GM12878 (cell line): Measurements from ENCODE around the gene PCIF1. TPM values are rescaled to one million over a fixed set of nuclear protein-coding genes. Genes with fewer than 3 reads are reported as not detected.
A peak's percentile ranks its signal among the peaks of the same experiment; 100 is the strongest.

Experiments used
- BACH1 ChIP-seq: fragments of 450-650 bp; IDR thresholded peaks from 2 replicates; pipeline ENCODE4 v1.6.1; 2017; ENCODE audit warnings: mild to moderate bottlenecking, borderline replicate concordance
- EGR1 ChIP-seq, 2 experiments: IDR thresholded peaks; 1 replicate in 1 of 2; 2 replicates in 1 of 2; pipeline ENCODE4 v1.6.1; 2011 to 2012; ENCODE audit warnings: low read depth in 2 of 2, low read length in 2 of 2, borderline replicate concordance in 1 of 2, mild to moderate bottlenecking in 1 of 2, moderate library complexity in 1 of 2
- GABPA ChIP-seq: IDR thresholded peaks from 2 replicates; pipeline ENCODE4 v1.6.1; 2014; ENCODE audit warnings: antibody characterized with exemption, low read depth, mild to moderate bottlenecking, inconsistent platforms
- IKZF1 ChIP-seq: fragments of 450-650 bp; conservative IDR thresholded peaks from 2 replicates; pipeline ENCODE4 v1.6.1; 2017; ENCODE audit warnings: antibody characterized with exemption, mild to moderate bottlenecking
- IRF5 ChIP-seq: fragments of 450-650 bp; IDR thresholded peaks from 2 replicates; pipeline ENCODE4 v1.6.1; 2017; ENCODE audit warnings: borderline replicate concordance
- MLLT1 ChIP-seq: fragments of 450-650 bp; IDR thresholded peaks from 2 replicates; pipeline ENCODE4 v1.6.1; 2016; ENCODE audit warnings: mild to moderate bottlenecking
- MYB ChIP-seq: fragments of 150-350 bp; IDR thresholded peaks from 2 replicates; pipeline ENCODE4 v1.6.1; 2014; ENCODE audit warnings: mild to moderate bottlenecking, low read depth, low read length, borderline replicate concordance
- NBN ChIP-seq: fragments of 450-650 bp; IDR thresholded peaks from 2 replicates; pipeline ENCODE4 v1.6.1; 2016
- PAX5 ChIP-seq: IDR thresholded peaks from 2 replicates; pipeline ENCODE4 v1.6.1; 2011; ENCODE audit warnings: low read depth, low read length, borderline replicate concordance
- POLR2A ChIP-seq: IDR thresholded peaks from 2 replicates; pipeline ENCODE4 v1.6.1; 2011; ENCODE audit warnings: low read depth, mild to moderate bottlenecking, low read length
- RAD21 ChIP-seq: IDR thresholded peaks from 2 replicates; pipeline ENCODE4 v1.6.1; 2011; ENCODE audit warnings: mild to moderate bottlenecking, low read depth, low read length, moderate library complexity; ENCODE audit not compliant: insufficient read depth
- SMARCA5 ChIP-seq: fragments of 450-650 bp; IDR thresholded peaks from 2 replicates; pipeline ENCODE4 v1.6.1; 2017; ENCODE audit warnings: mild to moderate bottlenecking
- SREBF2 ChIP-seq: IDR thresholded peaks from 2 replicates; pipeline ENCODE4 v1.6.1; 2012; ENCODE audit warnings: mild to moderate bottlenecking, low read length
- TAF1 ChIP-seq: IDR thresholded peaks from 2 replicates; pipeline ENCODE4 v1.6.1; 2011; ENCODE audit warnings: mild to moderate bottlenecking, low read depth, low read length, borderline replicate concordance
- ZNF207 ChIP-seq: fragments of 450-650 bp; IDR thresholded peaks from 2 replicates; pipeline ENCODE4 v1.6.1; 2014; ENCODE audit warnings: antibody characterized with exemption, mild to moderate bottlenecking, borderline replicate concordance
- ZNF687 ChIP-seq: fragments of 450-650 bp; IDR thresholded peaks from 2 replicates; pipeline ENCODE4 v1.6.1; 2017; ENCODE audit warnings: mild to moderate bottlenecking, moderate library complexity
- polyA plus RNA-seq, 11 experiments: library from polyadenylated mRNA; depleted of rRNA in 4 of 11; unstranded in 6 of 11; stranded (reverse) in 5 of 11; fragments of >200 nt; fragmentation: Nextera tagmentation in 4 of 11; fragmentation: Illumina TruSeq in 1 of 11; extraction: Ambion mirVana in 4 of 11; extraction: Trizol in 1 of 11; gene quantifications; 1 replicate in 1 of 11; 2 replicates in 10 of 11; pipeline versions ENCODE4 v1.2.1 to v1.2.3, GENCODE V29; 2011 to 2016; ENCODE audit warnings: inconsistent platforms in 2 of 11, missing spikeins in 2 of 11, low read depth in 1 of 11
- total RNA-seq, 4 experiments: library from RNA; depleted of rRNA in 3 of 4; stranded (reverse); fragments of >200 nt in 3 of 4; fragmentation: Illumina TruSeq in 1 of 4; extraction: Trizol in 1 of 4; gene quantifications; 2 replicates each; pipeline versions ENCODE4 v1.2.1 to v1.2.3, GENCODE V29; 2013 to 2021

Gene PCIF1
- total and polyA plus RNA-seq, 10 of the 15 experiments (the other 5 are each of a cell fraction or from before 2014, with no cell fraction given): 8.4 to 32.9 (median 17.6) TPM

GRCh38 chr20:45890985-45891983 is 43.2 kb upstream of the PCIF1 start, which contains the start of the genes CTSA and NEURL2 (continued):
- peak; percentile 98 for TF ChIP-seq ZNF207
- TF ChIP-seq TAF1: peak; percentile 74; the same call in 1 of the 2 replicates
- TF ChIP-seq GABPA: no peak
- TF ChIP-seq MLLT1: peak; percentile 89
- TF ChIP-seq POLR2A: peak; percentile 88
- TF ChIP-seq RAD21: 0 out of 2 replicates have a peak, but pooled peaks have one; percentile 9
- TF ChIP-seq PAX5: peak; percentile 63; the same call in 1 of the 2 replicates
- no peak for TF ChIP-seq SREBF2
- TF ChIP-seq IRF5: no peak
- TF ChIP-seq BACH1: peak; percentile 47; the same call in 1 of the 2 replicates
- peak; percentile 78 for TF ChIP-seq ZNF687
- TF ChIP-seq SMARCA5: peak; percentile 25; the same call in 1 of the 2 replicates
- TF ChIP-seq MYB: no peak
- peak; percentile 88 for TF ChIP-seq IKZF1
- peak; percentile 96 for TF ChIP-seq NBN
- peak; percentile 32 to 68 for TF ChIP-seq EGR1 (IDR thresholded peaks at IDR 0.05; ENCODE audit: borderline replicate concordance in 1 of 2, low read depth in 2 of 2, low read length in 2 of 2)
